SU-DHL-6 (cell line): ENCODE data around the gene CDK5RAP2.

Experiments
- CTCF ChIP-seq: fragments of 200-600 bp; sonication (generic); IDR thresholded peaks from one replicate; pipeline ENCODE4 v1.5.1; 2017; ENCODE audit warnings: antibody characterized with exemption, mild to moderate bottlenecking, low read length, moderate library complexity; ENCODE audit not compliant: insufficient read depth, poor library complexity, severe bottlenecking
- EZH2phosphoT487 ChIP-seq: fragments of 200-600 bp; sonication (generic), shearing (Covaris generic); conservative IDR thresholded peaks from 2 replicates; pipeline ENCODE4 v1.6.1; 2018; ENCODE audit warnings: mild to moderate bottlenecking, antibody characterized with exemption, low read length, moderate library complexity, mixed read lengths

GRCh38 chr9:120603591-120603990, 23.6 kb upstream of the CDK5RAP2 start:
- TF ChIP-seq CTCF: no peak
- TF ChIP-seq EZH2phosphoT487: no peak
